Measurements from ENCODE around the gene RPS6KA2.

Gene RPS6KA2

GRCh38 chr6:166497087-166497899, 129.8 kb downstream of the RPS6KA2 start:
- DNase-seq: no peak

- DNase-seq: no peak
Measured at GRCh38 chr6:166496460-166496859, 130.6 kb downstream of the RPS6KA2 start.

GRCh38 chr6:166495487-166496314, 131.3 kb downstream of the RPS6KA2 start:
- no peak for DNase-seq

- no peak for DNase-seq
Measured at GRCh38 chr6:166494757-166495486, 132.1 kb downstream of the RPS6KA2 start.

GRCh38 chr6:166494101-166494441, 133.0 kb downstream of the RPS6KA2 start:
- DNase-seq: no peak

GRCh38 chr6:166493427-166494100, 133.5 kb downstream of the RPS6KA2 start:
- no peak for DNase-seq

GRCh38 chr6:166492092-166492741, 134.8 kb downstream of the RPS6KA2 start:
- no peak for DNase-seq

- no peak for DNase-seq
Measured at GRCh38 chr6:166490671-166491500, 136.2 kb downstream of the RPS6KA2 start.

GRCh38 chr6:166489301-166490155, 137.5 kb downstream of the RPS6KA2 start:
- DNase-seq: no peak

GRCh38 chr6:166488701-166489100, 138.3 kb downstream of the RPS6KA2 start:
- no peak for DNase-seq

- peak; percentile 87 for DNase-seq
Measured at GRCh38 chr6:166488076-166488685, 138.9 kb downstream of the RPS6KA2 start.

GRCh38 chr6:166487148-166487547, 139.9 kb downstream of the RPS6KA2 start:
- DNase-seq: no peak

- no peak for DNase-seq
Measured at GRCh38 chr6:166486536-166486880, 140.5 kb downstream of the RPS6KA2 start.

- no peak for DNase-seq
Measured at GRCh38 chr6:166485651-166486535, 141.2 kb downstream of the RPS6KA2 start.

- no peak for DNase-seq
Measured at GRCh38 chr6:166484863-166485262, 142.2 kb downstream of the RPS6KA2 start.

GRCh38 chr6:166483573-166484250, 143.3 kb downstream of the RPS6KA2 start:
- no peak for DNase-seq

- DNase-seq: no peak
Measured at GRCh38 chr6:166483026-166483425, 144.0 kb downstream of the RPS6KA2 start.

Data from CD4-positive, alpha-beta T cell treated with Interleukin-21 for 1 hour (primary cell).